Activated CD4-positive, alpha-beta T cell treated with anti-CD3 and anti-CD28 coated beads, Interleukin-2, amount 10 ng/mL, durations not matched to agents 24 days and 14 days (primary cell): ENCODE data around the gene PGD. TPM values are rescaled to one million over a fixed set of nuclear protein-coding genes. Genes with fewer than 3 reads are reported as not detected.
"Not testable (repeated sequence)": the region's sequence is repeated elsewhere in the genome, so short reads cannot be mapped to it uniquely, and the experiment has no call there.

Source experiments
- DNase-seq: peaks from one replicate; pipeline ENCODE4 v3.0.0; 2022
- H3K27ac Mint-ChIP-seq: one replicate; pipeline ENCODE4 v1.8.0; 2022; ENCODE audit warnings: mild to moderate bottlenecking, mixed read lengths
- H3K27me3 Mint-ChIP-seq: one replicate; pipeline ENCODE4 v1.8.0; 2022; ENCODE audit warnings: mixed read lengths
- H3K36me3 Mint-ChIP-seq: one replicate; pipeline ENCODE4 v1.8.0; 2022; ENCODE audit warnings: low read depth, mild to moderate bottlenecking, mixed read lengths
- H3K4me1 Mint-ChIP-seq: one replicate; pipeline ENCODE4 v1.8.0; 2021; ENCODE audit warnings: mixed read lengths
- H3K4me3 Mint-ChIP-seq: one replicate; pipeline ENCODE4 v1.8.0; 2022; ENCODE audit warnings: mild to moderate bottlenecking, moderate library complexity, mixed read lengths
- H3K9me3 Mint-ChIP-seq: one replicate; pipeline ENCODE4 v1.8.0; 2021; ENCODE audit warnings: mixed read lengths
- intact Hi-C: fragments of 100-400 bp; cut with micrococcal nuclease; formaldehyde crosslinking; loops from one replicate; pipeline ENCODE4 v1.15.1; 2023
- total RNA-seq: library from RNA; stranded (reverse); gene quantifications from 2 replicates; pipeline ENCODE4 v1.2.3, GENCODE V29; 2022

Gene PGD
- 142 and 144 TPM in 2 replicates for total RNA-seq

DNA sequence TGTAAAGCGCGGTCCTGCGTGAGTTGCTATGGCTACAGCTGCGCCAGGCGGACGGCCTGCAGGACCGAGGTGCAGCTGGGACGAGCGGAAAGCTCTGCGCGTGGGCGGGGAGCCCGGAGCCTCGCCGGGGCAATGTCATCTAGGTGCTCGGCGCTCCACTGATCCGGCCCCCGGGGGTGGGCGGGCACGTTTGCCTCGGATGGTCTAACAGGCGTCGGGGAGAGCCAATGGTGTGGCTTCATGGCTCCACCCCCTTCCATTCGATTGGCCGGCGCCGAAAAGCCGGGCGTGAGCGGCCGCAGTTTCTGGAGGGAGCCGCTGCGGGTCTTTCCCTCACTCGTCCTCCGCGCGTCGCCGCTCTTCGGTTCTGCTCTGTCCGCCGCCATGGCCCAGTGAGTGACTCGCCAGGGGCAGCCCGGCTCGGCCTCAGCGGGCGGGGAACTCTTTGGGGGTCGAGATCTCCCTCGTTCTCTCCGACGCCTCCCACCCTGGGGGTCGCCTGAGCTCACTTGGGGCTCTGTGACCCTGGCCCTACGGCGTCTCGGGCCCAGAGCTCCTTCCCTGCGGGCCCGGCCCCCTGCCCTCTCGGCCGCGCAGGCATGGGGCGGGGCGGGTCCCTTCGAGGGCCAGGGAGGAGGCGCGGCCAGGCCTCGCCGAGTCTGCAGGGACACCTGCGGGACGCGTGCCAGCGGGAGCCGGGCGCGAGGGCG, at the start of gene PGD:
TSS of gene PGD (plus strand) at position 331 of the 710 bp plus-strand sequence. CDS start at position 385, 54 bp downstream.
- Mint-ChIP-seq H3K27me3 (no peaks in the 10 kb centered on the region), H3K27ac (peak within 1 kb of the TSS; percentile 84), H3K36me3 (peaks cover 27% of the 10 kb centered on the region), H3K4me3 (peak within 1 kb of the TSS; percentile 93), H3K9me3 (no peaks in the 10 kb centered on the region), H3K4me1 (peaks cover 21% of the 10 kb centered on the region)
- DNase-seq, result peak; percentile 99
- intact Hi-C loops, result loop anchor here (1.0 to 2.0 kb wide), 4 partner anchors 16 to 188 kb away; partner anchors contain the start of genes CENPS, KIF1B and PEX14

- no peaks in the 10 kb centered on the region for H3K4me1 Mint-ChIP-seq
- peaks cover 11% of the 10 kb centered on the region for H3K36me3 Mint-ChIP-seq
- no peaks in the 10 kb centered on the region for H3K27me3 Mint-ChIP-seq
- H3K4me3 Mint-ChIP-seq, result no peak overlapping the region
- no peak for DNase-seq
- H3K9me3 Mint-ChIP-seq, result no peaks in the 10 kb centered on the region
- intact Hi-C loops, result no loop called here
- H3K27ac Mint-ChIP-seq, result no peak overlapping the region
Measured at GRCh38 chr1:10353282-10353681, 45.6 kb upstream of the PGD start.

DNA sequence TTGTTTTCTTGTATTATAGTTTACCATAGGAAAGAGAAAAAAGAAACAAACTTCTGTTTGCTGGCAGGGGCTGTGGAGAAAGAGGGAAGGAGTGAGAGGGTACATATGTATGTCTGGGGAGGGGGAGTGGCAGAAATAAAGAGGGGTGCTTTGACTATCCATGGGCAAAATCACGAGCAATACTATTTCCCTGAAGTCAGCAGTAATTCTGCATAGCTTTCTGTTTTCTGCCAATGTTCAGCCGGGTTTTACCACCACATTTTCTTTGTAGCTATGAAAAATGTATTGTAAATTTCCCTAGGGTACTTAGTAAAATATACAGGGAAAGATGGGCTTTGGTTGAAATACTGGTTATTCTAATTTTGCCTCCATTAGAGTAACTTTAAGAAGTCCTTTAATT, 45.2 kb upstream of the PGD start:
- intact Hi-C loops, result no loop called here
- no peak overlapping the region for H3K4me3 Mint-ChIP-seq
- H3K9me3 Mint-ChIP-seq, result no peaks in the 10 kb centered on the region
- H3K27ac Mint-ChIP-seq, result no peak overlapping the region
- no peaks in the 10 kb centered on the region for H3K27me3 Mint-ChIP-seq
- no peaks in the 10 kb centered on the region for H3K4me1 Mint-ChIP-seq
- no peak for DNase-seq
- H3K36me3 Mint-ChIP-seq, result peaks cover 9% of the 10 kb centered on the region

GRCh38 chr1:10360045-10360444, 38.8 kb upstream of the PGD start:
- peaks cover 10% of the 10 kb centered on the region for H3K36me3 Mint-ChIP-seq
- no peak overlapping the region for H3K4me3 Mint-ChIP-seq
- H3K27me3 Mint-ChIP-seq, result no peaks in the 10 kb centered on the region
- intact Hi-C loops, result no loop called here
- peak overlapping the region; percentile 47 for H3K27ac Mint-ChIP-seq
- peaks cover 11% of the 10 kb centered on the region for H3K4me1 Mint-ChIP-seq
- no peak for DNase-seq
- H3K9me3 Mint-ChIP-seq, result no peaks in the 10 kb centered on the region

- no peak for DNase-seq
- Mint-ChIP-seq H3K9me3 (no peaks in the 10 kb centered on the region), H3K4me1 (peaks cover 11% of the 10 kb centered on the region), H3K4me3 (no peak overlapping the region), H3K27me3 (no peaks in the 10 kb centered on the region), H3K27ac (no peak overlapping the region), H3K36me3 (peaks cover 15% of the 10 kb centered on the region)
- intact Hi-C loops, result no loop called here
Measured at GRCh38 chr1:10361515-10361914, 37.3 kb upstream of the PGD start.

- intact Hi-C loops, result no loop called here
- H3K4me1 Mint-ChIP-seq, result no peaks in the 10 kb centered on the region
- H3K4me3 Mint-ChIP-seq, result no peak overlapping the region
- no peak for DNase-seq
- H3K27ac Mint-ChIP-seq, result no peak overlapping the region
- H3K9me3 Mint-ChIP-seq, result no peaks in the 10 kb centered on the region
- H3K36me3 Mint-ChIP-seq, result peaks cover 8% of the 10 kb centered on the region
- no peaks in the 10 kb centered on the region for H3K27me3 Mint-ChIP-seq
Measured at GRCh38 chr1:10368194-10368593, 30.7 kb upstream of the PGD start.

GRCh38 chr1:10374442-10374860, 24.4 kb upstream of the PGD start:
- Mint-ChIP-seq H3K4me1 (no peaks in the 10 kb centered on the region), H3K27me3 (no peaks in the 10 kb centered on the region), H3K4me3 (no peak overlapping the region), H3K36me3 (peaks cover 10% of the 10 kb centered on the region), H3K27ac (no peak overlapping the region), H3K9me3 (no peaks in the 10 kb centered on the region)
- intact Hi-C loops, result no loop called here
- no peak for DNase-seq

- H3K27ac Mint-ChIP-seq, H3K36me3 Mint-ChIP-seq, H3K4me1 Mint-ChIP-seq, H3K27me3 Mint-ChIP-seq, H3K4me3 Mint-ChIP-seq, H3K9me3 Mint-ChIP-seq: not testable (repeated sequence)
- intact Hi-C loops, result loop anchor here (1.0 kb wide), 1 partner anchor 51 kb away; no protein-coding TSS in a partner anchor
- DNase-seq, result peak; percentile 82
Measured at GRCh38 chr1:10377365-10378029, 21.4 kb upstream of the PGD start.

DNA sequence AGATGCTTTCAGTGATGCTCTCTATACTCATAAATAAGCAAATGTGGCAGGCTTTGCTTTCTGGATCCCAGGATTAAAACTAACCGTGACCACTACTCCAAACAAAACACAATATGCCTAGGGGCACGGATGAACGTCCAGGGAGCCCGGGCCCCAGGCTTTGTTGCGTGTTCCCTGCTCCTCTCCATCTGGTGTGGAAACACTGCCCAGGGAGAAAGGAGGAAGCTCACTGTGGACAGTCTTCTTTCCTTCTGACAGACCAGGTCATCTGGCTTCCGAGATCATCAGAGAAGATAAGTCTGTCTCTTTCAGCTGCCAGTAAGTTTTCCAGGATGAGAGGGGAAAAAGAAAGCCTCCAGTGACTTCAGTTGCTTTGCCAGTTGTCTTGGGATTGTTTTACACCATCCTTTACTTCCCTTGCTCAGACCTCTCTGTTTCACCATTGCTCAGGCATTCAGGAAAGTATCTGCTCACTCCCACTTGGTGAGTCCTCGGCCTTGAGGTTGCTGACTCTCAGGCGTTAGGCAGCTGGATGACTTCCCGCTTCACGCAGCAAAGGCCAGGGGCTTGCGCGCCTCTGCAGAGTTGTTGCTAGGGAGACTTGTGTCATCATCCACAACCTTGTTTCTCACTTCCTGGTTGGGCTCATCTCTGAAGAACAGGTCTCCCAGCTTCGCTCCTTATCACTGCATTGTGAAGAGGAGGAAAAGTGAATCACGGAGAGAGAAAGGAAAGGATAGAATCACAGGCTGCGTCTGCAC, 20.6 kb upstream of the PGD start:
- no peaks in the 10 kb centered on the region for H3K4me1 Mint-ChIP-seq
- no peak for DNase-seq
- intact Hi-C loops, result no loop called here
- no peaks in the 10 kb centered on the region for H3K27me3 Mint-ChIP-seq
- H3K27ac Mint-ChIP-seq, result no peak overlapping the region
- peaks cover 8% of the 10 kb centered on the region for H3K36me3 Mint-ChIP-seq
- H3K9me3 Mint-ChIP-seq, result no peaks in the 10 kb centered on the region
- no peak overlapping the region for H3K4me3 Mint-ChIP-seq

- Mint-ChIP-seq H3K9me3 (no peaks in the 10 kb centered on the region), H3K4me3 (no peak overlapping the region), H3K4me1 (no peaks in the 10 kb centered on the region), H3K27me3 (no peaks in the 10 kb centered on the region), H3K36me3 (peaks cover 6% of the 10 kb centered on the region), H3K27ac (no peak overlapping the region)
- intact Hi-C loops, result no loop called here
- DNase-seq, result no peak
Measured at GRCh38 chr1:10379101-10379620, 19.7 kb upstream of the PGD start.

- Mint-ChIP-seq H3K9me3 (no peaks in the 10 kb centered on the region), H3K27ac (no peak overlapping the region)
- intact Hi-C loops, result no loop called here
Measured at GRCh38 chr1:10379676-10380075, 19.2 kb upstream of the PGD start.

DNA sequence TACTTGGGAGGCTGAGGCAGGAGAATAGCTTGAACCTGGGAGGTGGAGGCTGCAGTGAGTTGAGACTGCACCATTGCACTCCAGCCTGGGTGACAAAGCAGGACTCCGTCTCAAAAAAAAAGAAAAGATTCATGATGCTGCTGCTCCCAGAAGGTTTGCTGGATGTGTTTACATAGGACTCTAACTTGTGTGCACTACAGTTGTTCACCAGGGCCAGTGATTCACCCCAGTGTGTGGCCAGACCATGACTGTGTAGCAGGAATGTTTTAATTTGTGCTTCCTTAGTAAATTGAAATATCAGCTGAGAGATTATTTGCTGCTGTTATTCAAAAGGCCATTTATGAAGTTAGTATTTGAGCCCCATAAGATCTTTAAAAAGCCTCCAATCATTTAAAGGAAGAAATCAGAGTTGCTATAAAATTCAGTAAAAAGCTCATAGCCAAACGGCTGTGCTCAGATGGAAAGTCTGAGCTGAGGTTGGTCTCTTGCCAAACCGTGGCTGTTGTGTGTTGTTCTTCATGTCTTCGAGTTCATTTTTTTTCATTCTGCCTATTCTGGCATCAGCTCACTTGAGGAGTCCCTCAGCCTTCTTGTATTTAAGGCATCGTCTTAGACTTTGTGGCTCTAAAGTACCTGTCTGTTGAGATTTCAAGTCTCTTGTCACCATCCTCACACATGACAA, 18.1 kb upstream of the PGD start:
- no peaks in the 10 kb centered on the region for H3K27me3 Mint-ChIP-seq
- no peaks in the 10 kb centered on the region for H3K9me3 Mint-ChIP-seq
- no peak overlapping the region for H3K4me3 Mint-ChIP-seq
- H3K4me1 Mint-ChIP-seq, result no peaks in the 10 kb centered on the region
- H3K36me3 Mint-ChIP-seq, result peaks cover 5% of the 10 kb centered on the region
- H3K27ac Mint-ChIP-seq, result no peak overlapping the region
- intact Hi-C loops, result no loop called here
- no peak for DNase-seq

More at GRCh38 chr1:10379676-10380075, 19.2 kb upstream of the PGD start:
- no peak overlapping the region for H3K4me3 Mint-ChIP-seq
- no peak for DNase-seq
- H3K27me3 Mint-ChIP-seq, result no peaks in the 10 kb centered on the region
- peaks cover 6% of the 10 kb centered on the region for H3K36me3 Mint-ChIP-seq
- H3K4me1 Mint-ChIP-seq, result no peaks in the 10 kb centered on the region

DNA sequence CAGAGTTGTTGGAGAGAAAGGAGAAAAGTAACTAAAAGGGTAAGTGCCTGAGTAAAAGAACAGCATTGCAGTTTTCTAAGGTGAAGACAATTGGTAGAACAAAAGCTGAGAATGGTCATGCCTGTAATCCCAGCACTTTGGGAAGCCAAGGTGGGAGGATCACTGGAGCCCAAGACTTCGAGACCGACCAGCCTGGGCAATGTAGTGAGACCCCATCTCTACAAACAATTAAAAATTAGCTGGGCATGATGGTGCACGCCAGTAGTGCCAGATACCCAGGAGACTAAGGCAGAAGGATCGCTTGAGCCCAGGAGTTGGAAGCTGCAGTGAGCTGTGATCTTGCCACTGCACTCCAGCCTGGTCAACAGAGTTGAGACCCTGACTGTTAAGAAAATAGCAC, 15.2 kb upstream of the PGD start:
- intact Hi-C loops, result no loop called here
- Mint-ChIP-seq H3K9me3 (no peaks in the 10 kb centered on the region), H3K36me3 (no peaks in the 10 kb centered on the region), H3K4me1 (peaks cover 3% of the 10 kb centered on the region), H3K27me3 (no peaks in the 10 kb centered on the region), H3K27ac (no peak overlapping the region), H3K4me3 (no peak overlapping the region)
- no peak for DNase-seq
